HepG2 (cell line): ENCODE data around the gene CT45A10. TPM values are rescaled to one million over a fixed set of nuclear protein-coding genes. Genes with fewer than 3 reads are reported as not detected.

ENCODE experiments used
- ATAC-seq: fragments of 200-7000 bp; cut with Tn5 transposase; 3 replicates; pipeline ENCODE4 v1.9.1; 2020; ENCODE audit warnings: mild to moderate bottlenecking, moderate library complexity
- BruUV-seq: library from RNA; stranded (reverse); fragments of 400-500 nt; replicated peaks from 2 replicates; lab custom pipeline; 2021; lab: Mats Ljungman, UMichigan
- CTCF ChIA-PET: fragments of 300-600 bp; formaldehyde crosslinking; extraction: SDS; loops from one replicate; lab custom pipeline; 2021; ENCODE audit warnings: low total read pairs, inconsistent platforms, low intra/inter-chr PET ratio; lab: Yijun Ruan, JAX
- POLR2A ChIA-PET: fragments of 350-600 bp; sonication (Branson Sonifier 250); formaldehyde crosslinking; loops from one replicate; lab custom pipeline; 2020; ENCODE audit warnings: antibody characterized with exemption, inconsistent platforms; lab: Yijun Ruan, JAX
- DNase-seq: peaks from one replicate; pipeline ENCODE4 v3.0.0-alpha.2; 2015; ENCODE audit warnings: low spot score
- FAIRE-seq: peaks from 3 replicates; lab custom pipeline; 2011; peaks lifted over from hg19 to GRCh38; lab: Jason Lieb, UNC
- H2AFZ ChIP-seq: one replicate; pipeline ENCODE4 v1.6.1; 2011; ENCODE audit warnings: low read length, inconsistent platforms
- H3K27ac ChIP-seq: fragments of 300-600 bp; 3 replicates; pipeline ENCODE4 v1.8.0; 2011; ENCODE audit warnings: mixed run types, mild to moderate bottlenecking, mixed read lengths, low read length, inconsistent platforms; ENCODE audit not compliant: insufficient read depth; ENCODE audit errors: extremely low read length
- H3K27me3 ChIP-seq, 2 experiments: fragments of 200-600 bp in 1 of 2; 2 replicates in 1 of 2; 3 replicates in 1 of 2; pipeline versions ENCODE4 v1.6.0 to v1.8.0; 2011; ENCODE audit warnings: low read length in 2 of 2, mild to moderate bottlenecking in 2 of 2, moderate library complexity in 2 of 2, inconsistent platforms in 1 of 2; ENCODE audit not compliant: insufficient read depth in 2 of 2, control insufficient read depth in 1 of 2
- H3K36me3 ChIP-seq, 2 experiments: fragments of 200-600 bp in 1 of 2; replicated peaks in 1 of 2; 2 replicates in 1 of 2; 3 replicates in 1 of 2; pipeline versions ENCODE4 v1.5.1 to v1.8.0; 2011; ENCODE audit warnings: low read length in 2 of 2, inconsistent platforms in 1 of 2; ENCODE audit not compliant: insufficient read depth in 2 of 2, control insufficient read depth in 1 of 2
- H3K4me1 ChIP-seq: 2 replicates; pipeline ENCODE4 v1.5.1; 2012; ENCODE audit warnings: low read length, inconsistent platforms; ENCODE audit not compliant: insufficient read depth
- H3K4me2 ChIP-seq: 2 replicates; pipeline ENCODE4 v1.6.0; 2011; ENCODE audit warnings: low read depth, low read length, inconsistent platforms
- H3K4me3 ChIP-seq, 3 experiments: fragments of 200-600 bp in 1 of 3; sonication (generic), shearing (Covaris generic) in 1 of 3; replicated peaks in 1 of 3; 2 replicates each; pipeline ENCODE4 v1.5.1; 2011 to 2016; ENCODE audit warnings: low read length in 3 of 3, inconsistent platforms in 2 of 3, low read depth in 2 of 3, mild to moderate bottlenecking in 2 of 3, control low read depth in 1 of 3, mixed read lengths in 1 of 3; ENCODE audit not compliant: insufficient read depth in 1 of 3
- H3K79me2 ChIP-seq: one replicate; pipeline ENCODE4 v1.6.1; 2011; ENCODE audit warnings: low read length, inconsistent platforms; ENCODE audit not compliant: insufficient read depth
- H3K9ac ChIP-seq: 2 replicates; pipeline ENCODE4 v1.6.0; 2011; ENCODE audit warnings: mild to moderate bottlenecking, low read depth, low read length, inconsistent platforms; ENCODE audit not compliant: insufficient read depth
- H3K9me3 ChIP-seq: 2 replicates; pipeline ENCODE4 v1.5.1; 2012; ENCODE audit warnings: mild to moderate bottlenecking, low read length
- H4K20me1 ChIP-seq: 2 replicates; pipeline ENCODE4 v1.6.0; 2011; ENCODE audit warnings: inconsistent platforms, mild to moderate bottlenecking, low read length, moderate library complexity; ENCODE audit not compliant: insufficient read depth
- ATF7 ChIP-seq, 2 experiments: fragments of 450-650 bp in 1 of 2; sonication (generic) in 1 of 2; formaldehyde crosslinking in 1 of 2; IDR thresholded peaks; 2 replicates each; pipeline versions ENCODE4 v1.4.0 to v1.6.1; 2016 to 2020; ENCODE audit warnings: antibody characterized with exemption in 1 of 2, mild to moderate bottlenecking in 1 of 2, missing genetic modification reagents in 1 of 2
- CBX5 ChIP-seq: sonication (generic); formaldehyde crosslinking; IDR thresholded peaks from 2 replicates; pipeline ENCODE4 v1.4.0; 2020; ENCODE audit warnings: missing genetic modification reagents, borderline replicate concordance
- NFKB2 ChIP-seq: sonication (generic); formaldehyde crosslinking; IDR thresholded peaks from 2 replicates; pipeline ENCODE4 v1.4.0; 2020; ENCODE audit warnings: missing genetic modification reagents, borderline replicate concordance
- PPARG ChIP-seq: conservative IDR thresholded peaks from 2 replicates; pipeline ENCODE4 v1.6.1; 2016; ENCODE audit warnings: missing biosample characterization, missing genetic modification reagents
- SALL1 ChIP-seq: sonication (generic); formaldehyde crosslinking; IDR thresholded peaks from 2 replicates; pipeline ENCODE4 v1.8.0; 2022; ENCODE audit warnings: mild to moderate bottlenecking, missing genetic modification reagents
- SMARCC2 ChIP-seq: fragments of 450-650 bp; IDR thresholded peaks from 2 replicates; pipeline ENCODE4 v1.6.1; 2017; ENCODE audit warnings: antibody characterized with exemption, mild to moderate bottlenecking
- ZBTB21 ChIP-seq: sonication (generic); formaldehyde crosslinking; IDR thresholded peaks from 2 replicates; pipeline ENCODE4 v1.4.0; 2020; ENCODE audit warnings: missing genetic modification reagents
- WGBS: methylation state at CpG from one replicate; pipeline ENCODE4 v1.1.6; 2017; ENCODE audit warnings: low lambda C conversion rate; 5-methylcytosine and 5-hydroxymethylcytosine counted together
- in situ Hi-C: cut with HindIII; loops from 2 replicates; pipeline ENCODE4 v1.10.0; 2017; ENCODE audit warnings: low pct_unique_long_range_greater_than_20kb; ENCODE audit not compliant: extremely low pct_ligation_motif_present
- intact Hi-C: fragments of 100-400 bp; cut with micrococcal nuclease; formaldehyde crosslinking; loops from one replicate; pipeline ENCODE4 v1.10.0; 2022; ENCODE audit not compliant: unreplicated experiment
- polyA plus RNA-seq, 8 experiments: library from polyadenylated mRNA; depleted of rRNA in 3 of 8; stranded (reverse) in 7 of 8; unstranded in 1 of 8; fragments of >200 nt; fragmentation: Illumina TruSeq in 4 of 8; extraction: Trizol in 4 of 8; gene quantifications; 2 replicates each; pipeline versions ENCODE4 v1.2.1 to v1.2.3, GENCODE V29; 2011 to 2016; ENCODE audit warnings: low read depth in 4 of 8, missing spikeins in 1 of 8, mixed read lengths in 1 of 8; ENCODE audit not compliant: insufficient read depth in 1 of 8
- total RNA-seq, 5 experiments: library from RNA; depleted of rRNA; stranded (reverse); fragments of >200 nt; fragmentation: Illumina TruSeq; extraction: Trizol; gene quantifications; 2 replicates each; pipeline ENCODE4 v1.2.3, GENCODE V29; 2016; ENCODE audit warnings: low read depth in 1 of 5
- TF ChIP-seq, protein P1 (sequence below): sonication (generic); formaldehyde crosslinking; IDR thresholded peaks from 2 replicates; pipeline ENCODE4 v1.4.0; 2020; ENCODE audit warnings: missing genetic modification reagents, mild to moderate bottlenecking, borderline replicate concordance

CT45A10 gene
- total and polyA plus RNA-seq, 2 of the 13 experiments (the other 11 are each of a cell fraction or from before 2014, with no cell fraction given) = not detected

DNA sequence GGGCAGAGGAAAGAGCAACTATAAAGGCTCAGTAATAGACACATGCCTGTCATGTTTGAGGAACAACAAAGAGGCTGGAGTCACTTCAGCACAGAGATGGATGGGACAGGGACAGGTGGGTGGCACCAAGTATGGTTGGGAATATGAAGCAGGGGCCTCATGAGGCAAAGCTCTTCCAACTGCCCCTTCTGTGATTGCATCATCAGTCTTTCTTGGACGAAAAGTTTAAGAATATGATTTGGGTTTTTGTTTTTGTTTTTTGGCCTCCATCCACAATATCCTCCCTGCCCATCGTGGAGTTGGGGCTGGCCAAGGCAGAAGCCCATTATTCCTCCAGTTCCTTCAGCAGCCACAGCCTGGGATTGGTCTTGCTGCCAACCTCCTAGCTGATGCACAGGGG, 34.7 kb upstream of the CT45A10 start:
- TF ChIP-seq SMARCC2 (no peak), CBX5 (CRISPR knock-in tag) (no peak), ATF7 (IDR thresholded peaks at IDR 0.05) (0 out of 2 replicates have a peak, but pooled peaks have one; percentile 7), ATF7 (CRISPR knock-in tag; IDR thresholded peaks at IDR 0.05) (no peak), SALL1 (no peak), PPARG (CRISPR knock-in tag) (no peak), NFKB2 (no peak), ZBTB21 (CRISPR knock-in tag) (no peak)
- TF ChIP-seq, protein P1, sequence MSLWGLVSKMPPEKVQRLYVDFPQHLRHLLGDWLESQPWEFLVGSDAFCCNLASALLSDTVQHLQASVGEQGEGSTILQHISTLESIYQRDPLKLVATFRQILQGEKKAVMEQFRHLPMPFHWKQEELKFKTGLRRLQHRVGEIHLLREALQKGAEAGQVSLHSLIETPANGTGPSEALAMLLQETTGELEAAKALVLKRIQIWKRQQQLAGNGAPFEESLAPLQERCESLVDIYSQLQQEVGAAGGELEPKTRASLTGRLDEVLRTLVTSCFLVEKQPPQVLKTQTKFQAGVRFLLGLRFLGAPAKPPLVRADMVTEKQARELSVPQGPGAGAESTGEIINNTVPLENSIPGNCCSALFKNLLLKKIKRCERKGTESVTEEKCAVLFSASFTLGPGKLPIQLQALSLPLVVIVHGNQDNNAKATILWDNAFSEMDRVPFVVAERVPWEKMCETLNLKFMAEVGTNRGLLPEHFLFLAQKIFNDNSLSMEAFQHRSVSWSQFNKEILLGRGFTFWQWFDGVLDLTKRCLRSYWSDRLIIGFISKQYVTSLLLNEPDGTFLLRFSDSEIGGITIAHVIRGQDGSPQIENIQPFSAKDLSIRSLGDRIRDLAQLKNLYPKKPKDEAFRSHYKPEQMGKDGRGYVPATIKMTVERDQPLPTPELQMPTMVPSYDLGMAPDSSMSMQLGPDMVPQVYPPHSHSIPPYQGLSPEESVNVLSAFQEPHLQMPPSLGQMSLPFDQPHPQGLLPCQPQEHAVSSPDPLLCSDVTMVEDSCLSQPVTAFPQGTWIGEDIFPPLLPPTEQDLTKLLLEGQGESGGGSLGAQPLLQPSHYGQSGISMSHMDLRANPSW (CRISPR knock-in tag) = no peak
- Histone ChIP-seq H3K36me3 (no peaks in the 10 kb centered on the region), H3K27me3 (no peaks in the 10 kb centered on the region; a peak in 1 of 5 replicates), H3K27ac (no peak overlapping the region), H4K20me1 (no peaks in the 10 kb centered on the region), H3K9me3 (no peaks in the 10 kb centered on the region), H3K4me1 (no peaks in the 10 kb centered on the region), H3K4me3 (no peak overlapping the region), H3K4me2 (no peak overlapping the region), H3K79me2 (no peaks in the 10 kb centered on the region), H2AFZ (no peak overlapping the region), H3K9ac (no peak overlapping the region)
- intact Hi-C loops = no loop called here
- DNase-seq (no peak), FAIRE-seq (no peak), ATAC-seq (no peak)
- 10% methylated on average over 2 of the region's 2 CpGs for WGBS
- no TSS peak for BruUV-seq
- POLR2A ChIA-PET = no interaction called here
- CTCF ChIA-PET = no interaction called here
- in situ Hi-C loops = no loop called here
